GM12875 (cell line): ENCODE results near the gene FIGN.

Source experiments
- H3K4me3 ChIP-seq: one replicate; pipeline ENCODE4 v1.5.1; 2011; ENCODE audit warnings: low read depth, low read length, control low read depth
- TF ChIP-seq, protein P1 (sequence below): IDR thresholded peaks from 2 replicates; pipeline ENCODE4 v1.5.1; 2011; ENCODE audit warnings: low read depth, mild to moderate bottlenecking, control low read depth, inconsistent platforms, low read length, moderate library complexity, borderline replicate concordance; ENCODE audit not compliant: insufficient read depth

FIGN gene

DNA sequence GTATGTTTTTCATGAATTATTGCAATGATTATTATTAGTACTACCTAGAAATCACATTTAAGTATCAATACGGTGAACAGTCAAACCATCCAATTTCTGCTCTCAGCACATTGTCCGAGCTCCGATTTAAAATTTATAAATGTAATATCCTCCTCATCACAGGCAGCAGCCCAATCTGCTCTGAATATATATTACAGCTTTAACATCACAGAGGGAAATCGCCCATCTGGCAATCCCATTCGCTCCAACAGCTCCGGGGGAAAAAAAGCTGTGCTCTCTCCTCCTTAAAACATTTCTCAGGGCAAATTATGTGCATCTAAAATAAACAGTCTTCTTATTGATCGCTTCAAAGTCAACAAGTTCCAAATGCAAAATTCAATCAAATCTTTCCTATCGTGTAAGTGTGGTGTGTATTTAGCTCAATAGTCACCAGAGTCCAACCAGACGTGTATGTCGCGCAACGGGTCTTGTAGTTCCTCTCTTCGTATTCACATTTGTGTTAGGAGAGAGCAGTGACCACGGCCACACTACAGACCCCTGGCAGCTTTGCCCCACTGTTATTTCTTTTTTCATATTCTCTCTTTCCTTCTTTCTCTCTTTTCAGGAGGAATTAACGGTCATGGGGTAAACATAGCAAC lies 2.4 kb downstream of the FIGN start:
- no peak overlapping the region for H3K4me3 ChIP-seq
- TF ChIP-seq, protein P1, sequence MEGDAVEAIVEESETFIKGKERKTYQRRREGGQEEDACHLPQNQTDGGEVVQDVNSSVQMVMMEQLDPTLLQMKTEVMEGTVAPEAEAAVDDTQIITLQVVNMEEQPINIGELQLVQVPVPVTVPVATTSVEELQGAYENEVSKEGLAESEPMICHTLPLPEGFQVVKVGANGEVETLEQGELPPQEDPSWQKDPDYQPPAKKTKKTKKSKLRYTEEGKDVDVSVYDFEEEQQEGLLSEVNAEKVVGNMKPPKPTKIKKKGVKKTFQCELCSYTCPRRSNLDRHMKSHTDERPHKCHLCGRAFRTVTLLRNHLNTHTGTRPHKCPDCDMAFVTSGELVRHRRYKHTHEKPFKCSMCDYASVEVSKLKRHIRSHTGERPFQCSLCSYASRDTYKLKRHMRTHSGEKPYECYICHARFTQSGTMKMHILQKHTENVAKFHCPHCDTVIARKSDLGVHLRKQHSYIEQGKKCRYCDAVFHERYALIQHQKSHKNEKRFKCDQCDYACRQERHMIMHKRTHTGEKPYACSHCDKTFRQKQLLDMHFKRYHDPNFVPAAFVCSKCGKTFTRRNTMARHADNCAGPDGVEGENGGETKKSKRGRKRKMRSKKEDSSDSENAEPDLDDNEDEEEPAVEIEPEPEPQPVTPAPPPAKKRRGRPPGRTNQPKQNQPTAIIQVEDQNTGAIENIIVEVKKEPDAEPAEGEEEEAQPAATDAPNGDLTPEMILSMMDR, result no peak

DNA sequence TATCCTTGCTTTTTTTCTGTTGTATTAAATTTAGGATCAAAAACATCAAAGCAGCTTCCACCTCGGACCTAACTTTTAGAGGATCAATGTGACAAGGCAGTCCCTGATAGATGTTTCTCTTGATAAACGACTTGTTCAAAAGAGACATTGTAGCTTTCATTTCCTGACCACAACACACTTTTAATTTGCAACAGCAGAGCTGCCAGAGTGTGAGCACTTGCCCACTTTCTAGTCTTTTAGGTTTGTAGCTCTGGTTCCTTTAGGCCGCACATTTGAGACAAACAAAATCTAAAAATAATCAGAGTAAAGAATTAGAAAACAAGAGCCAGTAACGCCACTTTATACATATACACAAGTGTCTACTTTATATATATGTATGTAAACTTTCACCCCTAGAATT lies 3.1 kb downstream of the FIGN start:
- H3K4me3 ChIP-seq, result no peak overlapping the region
- TF ChIP-seq, protein P1, result no peak

DNA sequence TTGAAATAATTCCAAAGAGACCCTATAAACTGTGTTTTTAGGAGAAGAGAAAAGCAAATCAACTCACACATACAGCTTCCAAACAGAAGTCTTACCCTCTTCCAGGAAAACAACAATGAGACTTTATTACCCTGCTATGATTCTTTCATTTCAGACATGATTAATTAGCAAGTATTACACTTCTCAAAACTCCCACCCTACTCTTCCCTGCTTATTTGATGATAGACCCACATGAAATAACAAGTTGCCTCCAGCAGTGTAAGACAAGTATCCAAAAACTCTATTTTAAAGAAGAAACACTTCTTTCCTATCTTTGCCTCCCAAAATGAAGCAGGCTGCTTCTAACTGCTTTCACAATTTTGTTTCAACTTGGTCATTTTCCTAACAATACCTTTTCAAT lies 4.1 kb downstream of the FIGN start:
- H3K4me3 ChIP-seq, result no peak overlapping the region

DNA sequence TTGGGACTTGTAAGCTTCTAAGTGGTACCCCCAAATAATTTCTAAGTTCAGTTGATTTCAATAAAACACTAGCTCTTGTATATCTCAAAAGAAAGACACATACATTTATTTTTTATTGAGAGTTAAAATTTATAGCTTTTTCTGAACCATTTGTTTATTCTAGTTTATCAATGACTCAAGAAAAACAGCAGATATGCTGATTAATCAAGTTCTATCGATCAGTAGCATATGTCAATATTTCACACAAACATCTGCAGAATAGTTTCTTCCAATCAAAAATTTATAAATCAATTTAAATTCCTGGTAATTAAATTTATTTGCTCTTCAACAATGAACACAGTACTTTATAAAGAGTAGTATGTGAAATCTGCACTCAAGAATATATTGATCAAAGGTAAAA lies 5.3 kb downstream of the FIGN start:
- H3K4me3 ChIP-seq, result no peak overlapping the region

More for the DNA sequence above, 4.1 kb downstream of the FIGN start:
- TF ChIP-seq, protein P1, result no peak

DNA sequence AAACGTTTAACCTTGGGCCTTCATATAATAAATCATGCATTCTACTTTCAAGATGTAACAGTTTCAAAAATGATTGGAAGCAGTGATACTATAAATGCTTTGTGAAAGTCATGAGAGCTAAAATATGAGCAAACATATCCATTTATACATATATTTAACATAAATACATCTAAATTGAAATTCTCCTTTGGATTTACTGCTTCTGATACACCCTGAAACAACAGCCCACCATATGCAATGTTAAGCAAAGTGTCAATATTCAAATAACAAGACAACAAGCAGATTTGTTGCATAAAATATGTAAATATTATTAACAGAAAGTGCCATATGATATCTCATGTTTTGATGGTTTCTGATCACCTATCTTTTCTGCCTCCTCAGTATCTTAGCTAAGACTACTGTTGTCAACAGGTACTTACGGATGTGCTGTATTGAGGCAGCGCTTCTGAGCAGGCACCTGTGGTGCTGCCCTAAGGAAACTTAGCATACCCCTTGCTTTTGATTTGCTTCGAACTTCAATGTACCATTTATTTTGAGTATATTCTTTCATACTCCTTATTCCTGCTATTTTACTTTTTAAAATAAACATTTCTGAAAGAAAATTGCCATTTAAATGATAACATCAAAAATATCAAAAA lies 6.1 kb downstream of the FIGN start:
- TF ChIP-seq, protein P1, result no peak
- no peak overlapping the region for H3K4me3 ChIP-seq

More for the DNA sequence above, 5.3 kb downstream of the FIGN start:
- TF ChIP-seq, protein P1, result no peak

DNA sequence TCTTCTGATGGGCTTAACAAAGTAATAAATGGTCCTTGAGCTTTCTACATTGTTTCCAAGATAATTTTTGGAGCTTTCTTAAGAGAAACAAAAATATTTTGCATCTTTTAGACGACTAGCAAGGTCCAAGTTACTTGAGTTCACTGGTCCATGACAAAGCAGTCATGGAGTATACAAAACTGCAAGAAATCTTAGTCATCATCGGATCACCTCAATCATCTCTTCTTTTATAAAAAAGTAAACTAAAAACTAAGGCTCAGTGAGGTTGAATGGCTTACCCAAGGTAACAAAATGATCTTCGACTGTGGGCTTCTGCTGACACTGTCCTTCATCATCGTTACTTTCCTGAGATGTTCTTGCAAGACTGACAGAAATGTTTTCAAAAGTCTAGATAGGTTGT lies 11.9 kb downstream of the FIGN start:
- H3K4me3 ChIP-seq, result no peak overlapping the region

DNA sequence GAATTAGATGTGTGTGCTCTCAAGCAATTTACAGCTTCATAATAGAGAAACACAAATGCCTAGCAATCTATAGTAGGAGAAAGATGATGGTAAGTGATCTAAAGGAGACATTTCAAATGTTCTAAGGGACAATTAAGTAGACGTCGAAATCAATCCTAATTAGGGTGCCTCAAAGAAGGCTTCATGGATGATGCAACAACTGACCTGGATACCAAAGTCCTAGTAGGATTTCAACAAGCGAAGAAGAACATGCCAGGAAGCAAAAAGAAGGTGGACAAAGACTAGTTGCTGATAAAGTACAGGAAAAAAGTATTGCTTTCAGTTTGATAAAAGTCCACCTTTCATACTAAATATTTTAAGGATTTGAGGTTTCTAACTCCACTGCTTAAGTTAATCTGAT lies 12.5 kb downstream of the FIGN start:
- TF ChIP-seq, protein P1, result no peak
- no peak overlapping the region for H3K4me3 ChIP-seq

More for the DNA sequence above, 11.9 kb downstream of the FIGN start:
- TF ChIP-seq, protein P1, result no peak
